ENCODE results near the gene ORAI1.

The ORAI1 gene

GRCh38 chr12:121590476-121591143 lies 35.7 kb upstream of the ORAI1 start:
- peaks cover 22% of the 10 kb centered on the region for H3K4me1 Mint-ChIP-seq (ENCODE audit: low read depth)

GRCh38 chr12:121592320-121592719 lies 34.0 kb upstream of the ORAI1 start:
- Mint-ChIP-seq H3K36me3 (ENCODE audit: low read depth) (peaks cover 19% of the 10 kb centered on the region), H3K4me3 (peak overlapping the region; percentile 43), H3K4me1 (ENCODE audit: low read depth) (peaks cover 22% of the 10 kb centered on the region), H3K27me3 (ENCODE audit: low read depth) (no peaks in the 10 kb centered on the region), H3K9me3 (no peaks in the 10 kb centered on the region), H3K27ac (peak overlapping the region; percentile 79)
- no peak for DNase-seq (ENCODE audit: low spot score)

More at GRCh38 chr12:121590476-121591143, 35.7 kb upstream of the ORAI1 start:
- Mint-ChIP-seq H3K36me3 (ENCODE audit: low read depth) (peaks cover 19% of the 10 kb centered on the region), H3K27me3 (ENCODE audit: low read depth) (no peaks in the 10 kb centered on the region), H3K4me3 (peak overlapping the region; percentile 83), H3K9me3 (no peaks in the 10 kb centered on the region), H3K27ac (peak overlapping the region; percentile 99)
- peak; percentile 82 for DNase-seq (ENCODE audit: low spot score)

GRCh38 chr12:121595520-121595919 lies 30.8 kb upstream of the ORAI1 start:
- H3K4me1 Mint-ChIP-seq (ENCODE audit: low read depth) = peaks cover 25% of the 10 kb centered on the region
- H3K4me3 Mint-ChIP-seq = no peak overlapping the region
- no peak for DNase-seq (ENCODE audit: low spot score)
- H3K27ac Mint-ChIP-seq = peak overlapping the region; percentile 67
- no peaks in the 10 kb centered on the region for H3K27me3 Mint-ChIP-seq (ENCODE audit: low read depth)
- H3K36me3 Mint-ChIP-seq (ENCODE audit: low read depth) = peaks cover 19% of the 10 kb centered on the region
- H3K9me3 Mint-ChIP-seq = no peaks in the 10 kb centered on the region

GRCh38 chr12:121596526-121596925 lies 29.8 kb upstream of the ORAI1 start:
- H3K9me3 Mint-ChIP-seq = no peaks in the 10 kb centered on the region
- peaks cover 16% of the 10 kb centered on the region for H3K4me1 Mint-ChIP-seq (ENCODE audit: low read depth)
- H3K27ac Mint-ChIP-seq = no peak overlapping the region
- DNase-seq (ENCODE audit: low spot score) = no peak
- H3K36me3 Mint-ChIP-seq (ENCODE audit: low read depth) = peaks cover 18% of the 10 kb centered on the region
- no peaks in the 10 kb centered on the region for H3K27me3 Mint-ChIP-seq (ENCODE audit: low read depth)
- H3K4me3 Mint-ChIP-seq = no peak overlapping the region

GRCh38 chr12:121600702-121601336 lies 25.5 kb upstream of the ORAI1 start:
- H3K27me3 Mint-ChIP-seq (ENCODE audit: low read depth) = no peaks in the 10 kb centered on the region
- no peak overlapping the region for H3K4me3 Mint-ChIP-seq
- DNase-seq (ENCODE audit: low spot score) = no peak
- no peak overlapping the region for H3K27ac Mint-ChIP-seq
- H3K36me3 Mint-ChIP-seq (ENCODE audit: low read depth) = peaks cover 2% of the 10 kb centered on the region
- H3K4me1 Mint-ChIP-seq (ENCODE audit: low read depth) = peaks cover 7% of the 10 kb centered on the region
- no peaks in the 10 kb centered on the region for H3K9me3 Mint-ChIP-seq

GRCh38 chr12:121602766-121603165 lies 23.6 kb upstream of the ORAI1 start:
- H3K36me3 Mint-ChIP-seq (ENCODE audit: low read depth) = no peaks in the 10 kb centered on the region
- no peaks in the 10 kb centered on the region for H3K27me3 Mint-ChIP-seq (ENCODE audit: low read depth)
- H3K4me1 Mint-ChIP-seq (ENCODE audit: low read depth) = peaks cover 7% of the 10 kb centered on the region
- no peak overlapping the region for H3K4me3 Mint-ChIP-seq
- H3K27ac Mint-ChIP-seq = no peak overlapping the region
- no peaks in the 10 kb centered on the region for H3K9me3 Mint-ChIP-seq
- no peak for DNase-seq (ENCODE audit: low spot score)

GRCh38 chr12:121603581-121603980 lies 22.7 kb upstream of the ORAI1 start:
- no peak overlapping the region for H3K27ac Mint-ChIP-seq
- peaks cover 6% of the 10 kb centered on the region for H3K4me1 Mint-ChIP-seq (ENCODE audit: low read depth)
- no peaks in the 10 kb centered on the region for H3K27me3 Mint-ChIP-seq (ENCODE audit: low read depth)
- H3K4me3 Mint-ChIP-seq = no peak overlapping the region
- H3K9me3 Mint-ChIP-seq = no peaks in the 10 kb centered on the region
- H3K36me3 Mint-ChIP-seq (ENCODE audit: low read depth) = no peaks in the 10 kb centered on the region
- DNase-seq (ENCODE audit: low spot score) = no peak

GRCh38 chr12:121608301-121608700 lies 18.0 kb upstream of the ORAI1 start:
- Mint-ChIP-seq H3K27me3 (ENCODE audit: low read depth) (no peaks in the 10 kb centered on the region), H3K4me3 (no peak overlapping the region), H3K4me1 (ENCODE audit: low read depth) (peaks cover 4% of the 10 kb centered on the region), H3K9me3 (no peaks in the 10 kb centered on the region), H3K36me3 (ENCODE audit: low read depth) (no peaks in the 10 kb centered on the region), H3K27ac (no peak overlapping the region)
- no peak for DNase-seq (ENCODE audit: low spot score)

GRCh38 chr12:121610239-121611149 lies 15.8 kb upstream of the ORAI1 start:
- no peaks in the 10 kb centered on the region for H3K27me3 Mint-ChIP-seq (ENCODE audit: low read depth)
- no peak overlapping the region for H3K4me3 Mint-ChIP-seq
- no peak overlapping the region for H3K27ac Mint-ChIP-seq
- peaks cover 10% of the 10 kb centered on the region for H3K4me1 Mint-ChIP-seq (ENCODE audit: low read depth)
- DNase-seq (ENCODE audit: low spot score) = no peak
- no peaks in the 10 kb centered on the region for H3K9me3 Mint-ChIP-seq
- no peaks in the 10 kb centered on the region for H3K36me3 Mint-ChIP-seq (ENCODE audit: low read depth)

GRCh38 chr12:121611306-121611705 lies 15.0 kb upstream of the ORAI1 start:
- no peaks in the 10 kb centered on the region for H3K36me3 Mint-ChIP-seq (ENCODE audit: low read depth)
- no peaks in the 10 kb centered on the region for H3K27me3 Mint-ChIP-seq (ENCODE audit: low read depth)
- no peak for DNase-seq (ENCODE audit: low spot score)
- no peak overlapping the region for H3K4me3 Mint-ChIP-seq
- H3K4me1 Mint-ChIP-seq (ENCODE audit: low read depth) = peaks cover 10% of the 10 kb centered on the region
- H3K27ac Mint-ChIP-seq = no peak overlapping the region
- no peaks in the 10 kb centered on the region for H3K9me3 Mint-ChIP-seq

- no peak for DNase-seq (ENCODE audit: low spot score)
- peaks cover 10% of the 10 kb centered on the region for H3K4me1 Mint-ChIP-seq (ENCODE audit: low read depth)
Measured at GRCh38 chr12:121613462-121613861, 12.9 kb upstream of the ORAI1 start.

GRCh38 chr12:121614872-121615467 lies 11.4 kb upstream of the ORAI1 start:
- H3K27me3 Mint-ChIP-seq (ENCODE audit: low read depth) = no peaks in the 10 kb centered on the region
- no peak overlapping the region for H3K27ac Mint-ChIP-seq
- H3K4me1 Mint-ChIP-seq (ENCODE audit: low read depth) = peaks cover 10% of the 10 kb centered on the region
- no peak for DNase-seq (ENCODE audit: low spot score)
- no peak overlapping the region for H3K4me3 Mint-ChIP-seq
- H3K9me3 Mint-ChIP-seq = no peaks in the 10 kb centered on the region
- no peaks in the 10 kb centered on the region for H3K36me3 Mint-ChIP-seq (ENCODE audit: low read depth)

More at GRCh38 chr12:121613462-121613861, 12.9 kb upstream of the ORAI1 start:
- H3K27ac Mint-ChIP-seq = no peak overlapping the region
- H3K27me3 Mint-ChIP-seq (ENCODE audit: low read depth) = no peaks in the 10 kb centered on the region
- no peak overlapping the region for H3K4me3 Mint-ChIP-seq
- H3K36me3 Mint-ChIP-seq (ENCODE audit: low read depth) = no peaks in the 10 kb centered on the region
- H3K9me3 Mint-ChIP-seq = no peaks in the 10 kb centered on the region

GRCh38 chr12:121618659-121619233 lies 7.6 kb upstream of the ORAI1 start:
- H3K36me3 Mint-ChIP-seq (ENCODE audit: low read depth) = no peaks in the 10 kb centered on the region
- DNase-seq (ENCODE audit: low spot score) = no peak
- no peaks in the 10 kb centered on the region for H3K9me3 Mint-ChIP-seq
- H3K27ac Mint-ChIP-seq = no peak overlapping the region
- no peak overlapping the region for H3K4me3 Mint-ChIP-seq
- H3K4me1 Mint-ChIP-seq (ENCODE audit: low read depth) = peaks cover 5% of the 10 kb centered on the region
- no peaks in the 10 kb centered on the region for H3K27me3 Mint-ChIP-seq (ENCODE audit: low read depth)

All from T-helper 2 cell treated with Interferon-gamma antibody and Interleukin-4, amounts not matched to agents 5 μg/mL and 100 μg/mL, for 36 hours (primary cell).